Sigmoid colon (tissue), 4 donors: ENCODE results near the gene GOLGA3.
"Not testable (repeated sequence)": the region's sequence is repeated elsewhere in the genome, so short reads cannot be mapped to it uniquely, and the experiment has no call there.

ENCODE experiments used
- EP300 ChIP-seq, 4 donors: sonication (generic); formaldehyde crosslinking; IDR thresholded peaks; one replicate each; pipeline ENCODE4 v1.6.1; 2017; ENCODE audit warnings: antibody characterized with exemption in 4 of 4
- TF ChIP-seq, protein P1 (sequence below), 4 experiments: fragments of 450-650 bp in 3 of 4; fragments of 200-600 bp in 1 of 4; IDR thresholded peaks; one replicate each; pipeline ENCODE4 v1.5.1; 2016 to 2019; ENCODE audit warnings: antibody characterized with exemption in 4 of 4, mild to moderate bottlenecking in 3 of 4, moderate library complexity in 2 of 4

- TF ChIP-seq, protein P1, sequence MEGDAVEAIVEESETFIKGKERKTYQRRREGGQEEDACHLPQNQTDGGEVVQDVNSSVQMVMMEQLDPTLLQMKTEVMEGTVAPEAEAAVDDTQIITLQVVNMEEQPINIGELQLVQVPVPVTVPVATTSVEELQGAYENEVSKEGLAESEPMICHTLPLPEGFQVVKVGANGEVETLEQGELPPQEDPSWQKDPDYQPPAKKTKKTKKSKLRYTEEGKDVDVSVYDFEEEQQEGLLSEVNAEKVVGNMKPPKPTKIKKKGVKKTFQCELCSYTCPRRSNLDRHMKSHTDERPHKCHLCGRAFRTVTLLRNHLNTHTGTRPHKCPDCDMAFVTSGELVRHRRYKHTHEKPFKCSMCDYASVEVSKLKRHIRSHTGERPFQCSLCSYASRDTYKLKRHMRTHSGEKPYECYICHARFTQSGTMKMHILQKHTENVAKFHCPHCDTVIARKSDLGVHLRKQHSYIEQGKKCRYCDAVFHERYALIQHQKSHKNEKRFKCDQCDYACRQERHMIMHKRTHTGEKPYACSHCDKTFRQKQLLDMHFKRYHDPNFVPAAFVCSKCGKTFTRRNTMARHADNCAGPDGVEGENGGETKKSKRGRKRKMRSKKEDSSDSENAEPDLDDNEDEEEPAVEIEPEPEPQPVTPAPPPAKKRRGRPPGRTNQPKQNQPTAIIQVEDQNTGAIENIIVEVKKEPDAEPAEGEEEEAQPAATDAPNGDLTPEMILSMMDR (IDR thresholded peaks at IDR 0.05) = not testable (repeated sequence)
- not testable (repeated sequence) for TF ChIP-seq EP300 (IDR thresholded peaks at IDR 0.05)
Observed at GRCh38 chr12:132753670-132754069, 75.0 kb downstream of the GOLGA3 start.
